Hypothalamus (tissue), 51 donors: Measurements from ENCODE around the gene SPECC1.
"Not testable (repeated sequence)": the region's sequence is repeated elsewhere in the genome, so short reads cannot be mapped to it uniquely, and the experiment has no call there.

Experiments
- DNase-seq, 51 donors: peaks; one replicate each; lab custom pipeline; 2025; lab: John Stamatoyannopoulos, UW

The SPECC1 gene

GRCh38 chr17:20008242-20009051 is 712 bp upstream of the SPECC1 start:
- peak in 18 of 51 donors; percentile 22 to 70 (median 51) for DNase-seq

GRCh38 chr17:20009052-20009301 is 182 bp upstream of the SPECC1 start:
- DNase-seq, result peak in 18 of 51 donors; percentile 24 to 86 (median 68)

- DNase-seq, result peak in 34 of 51 donors; percentile 5 to 79 (median 36)
These were observed 1.1 kb downstream of the SPECC1 start for GRCh38 chr17:20010099-20010863.

GRCh38 chr17:20010936-20011335 is 1.8 kb downstream of the SPECC1 start:
- DNase-seq, result no peak

- DNase-seq, result no peak
These were observed 2.9 kb downstream of the SPECC1 start for GRCh38 chr17:20012017-20012536.

- DNase-seq, result not testable (repeated sequence)
These were observed 7.4 kb downstream of the SPECC1 start for GRCh38 chr17:20016475-20016992.

- peak in 1 of 51 donors; percentile 32 for DNase-seq
These were observed 13.5 kb downstream of the SPECC1 start for GRCh38 chr17:20022701-20023100.

- DNase-seq, result no peak
These were observed 17.8 kb downstream of the SPECC1 start for GRCh38 chr17:20026960-20027359.

GRCh38 chr17:20028443-20028842 is 19.3 kb downstream of the SPECC1 start:
- no peak for DNase-seq

GRCh38 chr17:20032636-20033035 is 23.5 kb downstream of the SPECC1 start:
- DNase-seq, result no peak

GRCh38 chr17:20033415-20033814 is 24.3 kb downstream of the SPECC1 start:
- no peak for DNase-seq

GRCh38 chr17:20035501-20035900 is 26.3 kb downstream of the SPECC1 start:
- DNase-seq, result no peak

- not testable (repeated sequence) for DNase-seq
These were observed 28.1 kb downstream of the SPECC1 start for GRCh38 chr17:20037286-20037685.

GRCh38 chr17:20039037-20039436 is 29.9 kb downstream of the SPECC1 start:
- no peak for DNase-seq

GRCh38 chr17:20040216-20040615 is 31.1 kb downstream of the SPECC1 start:
- DNase-seq, result no peak

- DNase-seq, result no peak
These were observed 33.9 kb downstream of the SPECC1 start for GRCh38 chr17:20043021-20043420.

GRCh38 chr17:20045476-20045875 is 36.3 kb downstream of the SPECC1 start:
- DNase-seq, result no peak

GRCh38 chr17:20046629-20047028 is 37.5 kb downstream of the SPECC1 start:
- DNase-seq, result no peak

GRCh38 chr17:20051624-20052023 is 42.5 kb downstream of the SPECC1 start:
- DNase-seq, result no peak

GRCh38 chr17:20053361-20053964 is 44.3 kb downstream of the SPECC1 start:
- no peak for DNase-seq

GRCh38 chr17:20059728-20060188 is 50.6 kb downstream of the SPECC1 start:
- DNase-seq, result no peak
